Measurements from ENCODE around the gene SLCO2B1.

DNA sequence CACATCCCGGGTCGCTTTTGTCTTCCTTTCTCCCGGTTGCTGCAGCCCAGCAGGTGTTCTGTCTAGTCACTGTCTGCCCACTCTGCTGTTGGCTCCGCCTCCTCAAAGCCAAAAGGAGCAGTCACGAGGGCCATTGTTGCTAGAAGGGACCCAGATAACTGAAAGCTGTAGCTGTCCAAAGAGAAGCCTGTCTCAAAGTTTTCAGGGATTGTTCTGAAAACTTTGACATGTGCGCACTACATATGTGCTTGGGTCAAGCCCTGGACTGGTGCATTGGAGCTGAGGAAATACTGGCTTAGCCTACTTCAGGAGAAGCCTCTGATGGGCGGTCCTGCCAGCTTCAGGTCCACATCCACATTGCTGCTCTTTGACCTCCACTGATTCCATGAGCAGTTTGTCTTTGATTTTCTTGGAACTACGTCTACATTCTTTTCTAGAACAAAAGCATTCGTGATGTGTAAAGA is 45.4 kb upstream of the SLCO2B1 start:
- TF ChIP-seq SP7 (tag by site-specific recombination; IDR thresholded peaks at IDR 0.05) (no peak), ZNF19 (tag by site-specific recombination; IDR thresholded peaks at IDR 0.05; ENCODE audit: low read depth) (no peak)

All from HEK293 (cell line).